Measurements from ENCODE around the gene ZNF536. TPM values are rescaled to one million over a fixed set of nuclear protein-coding genes. Genes with fewer than 3 reads are reported as not detected.

The ZNF536 gene
- total RNA-seq, 4 donors from 2014 or later = 1.00 to 7.1 (median 1.8) TPM

- H3K36me3 ChIP-seq = no peaks in the 10 kb centered on the region
- no peaks in the 10 kb centered on the region for H3K27me3 ChIP-seq
- no peak overlapping the region for H3K4me3 ChIP-seq
- H3K27ac ChIP-seq = no peak overlapping the region
- no peaks in the 10 kb centered on the region for H3K4me1 ChIP-seq
- WGBS, 2 donors (ENCODE audit: low coverage in 1 of 2) = 86 to 87% methylated on average over 3 to 6 of the region's 6 CpGs
- intact Hi-C loops (cut with DNase I; ENCODE audit: low total_unique reads) (no loop called here), in situ Hi-C loops (cut with MboI; ENCODE audit: low pct_ligation_motif_present in 1 of 4, low pct_unique_long_range_greater_than_20kb in 1 of 4, low sequenced_read_pairs in 3 of 4) (no loop called here)
- no peaks in the 10 kb centered on the region for H3K9me3 ChIP-seq
- TF ChIP-seq EP300 (IDR thresholded peaks at IDR 0.05; ENCODE audit: low read depth) (no peak), CTCF (IDR thresholded peaks at IDR 0.05) (no peak), POLR2AphosphoS5 (IDR thresholded peaks at IDR 0.05) (no peak), POLR2A (IDR thresholded peaks at IDR 0.05) (no peak)
- no peak for DNase-seq
Measured at GRCh38 chr19:30430206-30430734, 58.1 kb downstream of the ZNF536 start.

DNA sequence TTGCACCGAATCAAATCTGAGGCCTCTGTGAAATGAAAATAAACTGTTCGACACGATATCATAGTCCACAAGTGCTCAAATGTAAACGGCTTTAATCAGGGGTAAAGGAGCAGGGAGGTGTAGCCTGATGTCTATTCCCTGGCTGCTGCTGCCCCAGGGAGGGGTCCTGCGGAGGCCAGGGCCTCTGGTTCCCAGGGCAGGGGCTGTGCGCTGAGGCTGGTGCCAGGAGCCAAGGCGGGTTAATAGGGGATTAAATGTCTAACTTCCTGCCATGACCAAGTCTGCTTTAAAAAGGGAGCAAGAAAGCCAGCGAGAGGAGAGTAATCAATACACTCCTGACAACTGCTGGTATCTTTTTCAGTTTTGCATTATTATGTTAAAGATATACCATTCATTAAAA is 59.4 kb downstream of the ZNF536 start:
- Histone ChIP-seq H3K4me1 (no peaks in the 10 kb centered on the region), H3K27me3 (no peaks in the 10 kb centered on the region), H3K9me3 (no peaks in the 10 kb centered on the region), H3K4me3 (no peak overlapping the region), H3K27ac (no peak overlapping the region), H3K36me3 (no peaks in the 10 kb centered on the region)
- in situ Hi-C loops (cut with MboI; ENCODE audit: low pct_ligation_motif_present in 1 of 4, low pct_unique_long_range_greater_than_20kb in 1 of 4, low sequenced_read_pairs in 3 of 4) = no loop called here
- intact Hi-C loops (cut with DNase I; ENCODE audit: low total_unique reads) = no loop called here
- TF ChIP-seq EP300 (IDR thresholded peaks at IDR 0.05; ENCODE audit: low read depth) (no peak), POLR2A (IDR thresholded peaks at IDR 0.05) (no peak), CTCF (IDR thresholded peaks at IDR 0.05) (no peak), POLR2AphosphoS5 (IDR thresholded peaks at IDR 0.05) (no peak)
- WGBS, 2 donors (ENCODE audit: low coverage in 1 of 2) = 67 to 72% methylated on average over 7 to 8 of the region's 8 CpGs
- DNase-seq = no peak

DNA sequence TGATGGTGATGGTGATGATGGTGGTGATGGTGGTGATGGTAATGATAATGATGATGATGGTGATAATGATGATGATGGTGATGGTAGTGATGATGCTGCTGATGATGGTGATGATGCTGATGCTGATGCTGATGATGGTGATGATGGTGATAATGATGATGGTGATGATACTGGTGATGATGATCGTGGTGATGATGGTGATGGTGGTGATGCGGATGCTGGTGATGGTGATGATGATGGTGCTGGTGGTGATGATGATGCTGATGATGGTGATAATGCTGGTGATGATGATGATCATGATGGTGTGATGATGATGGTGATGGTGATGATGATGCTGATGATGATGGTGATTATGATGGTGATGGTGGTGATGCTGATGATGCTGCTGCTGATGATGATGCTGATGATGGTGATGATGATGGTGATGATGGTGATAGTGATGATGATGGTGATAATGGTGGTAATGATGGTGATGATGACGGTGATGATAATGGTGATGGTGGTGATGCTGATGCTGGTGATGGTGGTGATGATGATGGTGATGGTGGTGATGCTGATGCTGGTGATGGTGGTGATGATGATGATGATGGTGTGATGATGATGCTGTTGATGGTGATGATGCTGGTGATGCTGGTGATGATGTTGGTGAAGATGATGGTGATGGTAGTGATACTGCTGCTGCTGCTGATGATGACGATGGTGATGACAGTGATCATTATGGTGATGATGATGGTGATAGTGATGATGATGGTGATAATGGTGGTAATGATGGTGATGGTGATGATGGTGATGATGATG is 62.8 kb downstream of the ZNF536 start:
- Histone ChIP-seq H3K4me3 (no peak overlapping the region), H3K9me3 (no peaks in the 10 kb centered on the region), H3K4me1 (no peaks in the 10 kb centered on the region), H3K27me3 (no peaks in the 10 kb centered on the region), H3K27ac (no peak overlapping the region), H3K36me3 (no peaks in the 10 kb centered on the region)
- intact Hi-C loops (cut with DNase I; ENCODE audit: low total_unique reads) = no loop called here
- WGBS, 2 donors (ENCODE audit: low coverage in 1 of 2) = 90 to 94% methylated on average over 4 of the region's 4 CpGs
- DNase-seq = no peak
- TF ChIP-seq EP300 (IDR thresholded peaks at IDR 0.05; ENCODE audit: low read depth) (no peak), POLR2AphosphoS5 (IDR thresholded peaks at IDR 0.05) (no peak), CTCF (IDR thresholded peaks at IDR 0.05) (no peak), POLR2A (IDR thresholded peaks at IDR 0.05) (no peak)
- in situ Hi-C loops (cut with MboI; ENCODE audit: low pct_ligation_motif_present in 1 of 4, low pct_unique_long_range_greater_than_20kb in 1 of 4, low sequenced_read_pairs in 3 of 4) = no loop called here

- in situ Hi-C loops (cut with MboI; ENCODE audit: low pct_ligation_motif_present in 1 of 4, low pct_unique_long_range_greater_than_20kb in 1 of 4, low sequenced_read_pairs in 3 of 4) (no loop called here), intact Hi-C loops (cut with DNase I; ENCODE audit: low total_unique reads) (no loop called here)
- Histone ChIP-seq H3K27me3 (no peaks in the 10 kb centered on the region), H3K4me1 (no peaks in the 10 kb centered on the region), H3K36me3 (no peaks in the 10 kb centered on the region), H3K4me3 (no peak overlapping the region), H3K9me3 (no peaks in the 10 kb centered on the region), H3K27ac (no peak overlapping the region)
- DNase-seq = no peak
- 37 to 47% methylated on average over 2 of the region's 2 CpGs for WGBS, 2 donors (ENCODE audit: low coverage in 1 of 2)
- no peak for TF ChIP-seq CTCF (IDR thresholded peaks at IDR 0.05)
- TF ChIP-seq EP300 (IDR thresholded peaks at IDR 0.05; ENCODE audit: low read depth) = no peak
- TF ChIP-seq POLR2AphosphoS5 (IDR thresholded peaks at IDR 0.05) = no peak
- TF ChIP-seq POLR2A (IDR thresholded peaks at IDR 0.05) = no peak
Measured at GRCh38 chr19:30437869-30438268, 65.7 kb downstream of the ZNF536 start.
